Trophoblast cell (in vitro differentiated cells and primary cell): Measurements from ENCODE around the gene TACSTD2.
A peak's percentile ranks its signal among the peaks of the same experiment; 100 is the strongest.

Source experiments
- DNase-seq, 2 donors: peaks; one replicate each; pipeline ENCODE4 v3.0.0-alpha.2; 2016
- H2AFZ ChIP-seq: 2 replicates; pipeline ENCODE4 v1.6.1; 2013; ENCODE audit warnings: low read length, moderate library complexity, mild to moderate bottlenecking; ENCODE audit not compliant: insufficient read depth, poor library complexity
- H2AK5ac ChIP-seq: 2 replicates; pipeline ENCODE4 v1.6.1; 2013; ENCODE audit warnings: mild to moderate bottlenecking, low read length
- H2BK120ac ChIP-seq: 2 replicates; pipeline ENCODE4 v1.6.1; 2013; ENCODE audit warnings: low read length, mild to moderate bottlenecking, moderate library complexity; ENCODE audit not compliant: insufficient read depth, poor library complexity
- H2BK12ac ChIP-seq: 2 replicates; pipeline ENCODE4 v1.6.1; 2013; ENCODE audit warnings: mild to moderate bottlenecking, low read length, moderate library complexity
- H2BK5ac ChIP-seq: 2 replicates; pipeline ENCODE4 v1.6.1; 2013; ENCODE audit warnings: low read length, low read depth, moderate library complexity, mild to moderate bottlenecking; ENCODE audit not compliant: poor library complexity
- H3K14ac ChIP-seq: 2 replicates; pipeline ENCODE4 v1.6.1; 2013; ENCODE audit warnings: mild to moderate bottlenecking, low read length
- H3K18ac ChIP-seq: 2 replicates; pipeline ENCODE4 v1.6.1; 2013; ENCODE audit warnings: mild to moderate bottlenecking, low read length
- H3K23ac ChIP-seq: 2 replicates; pipeline ENCODE4 v1.6.1; 2013; ENCODE audit warnings: low read length
- H3K27ac ChIP-seq: 2 replicates; pipeline ENCODE4 v1.5.1; 2013; ENCODE audit warnings: low read depth, mild to moderate bottlenecking, inconsistent platforms, low read length, moderate library complexity
- H3K27me3 ChIP-seq: 2 replicates; pipeline ENCODE4 v1.6.1; 2013; ENCODE audit warnings: inconsistent platforms, mild to moderate bottlenecking, low read length, moderate library complexity; ENCODE audit not compliant: insufficient read depth
- H3K36me3 ChIP-seq, 2 experiments: 1 replicate in 1 of 2; 2 replicates in 1 of 2; pipeline ENCODE4 v1.6.1; 2013; ENCODE audit warnings: low read length in 2 of 2, mild to moderate bottlenecking in 2 of 2, moderate library complexity in 1 of 2; ENCODE audit not compliant: insufficient read depth in 2 of 2, control insufficient read depth in 1 of 2
- H3K4ac ChIP-seq: 2 replicates; pipeline ENCODE4 v1.6.1; 2013; ENCODE audit warnings: low read depth, mild to moderate bottlenecking, low read length, moderate library complexity
- H3K4me1 ChIP-seq, 2 experiments: 1 replicate in 1 of 2; 2 replicates in 1 of 2; pipeline ENCODE4 v1.6.1; 2013; ENCODE audit warnings: low read length in 2 of 2, mild to moderate bottlenecking in 2 of 2, moderate library complexity in 1 of 2; ENCODE audit not compliant: insufficient read depth in 2 of 2, control insufficient read depth in 1 of 2
- H3K4me2 ChIP-seq: 2 replicates; pipeline ENCODE4 v1.6.1; 2013; ENCODE audit warnings: inconsistent platforms, mild to moderate bottlenecking, low read length, moderate library complexity
- H3K4me3 ChIP-seq: 2 replicates; pipeline ENCODE4 v1.5.1; 2013; ENCODE audit warnings: mild to moderate bottlenecking, low read depth, low read length, inconsistent platforms
- H3K79me1 ChIP-seq: one replicate; pipeline ENCODE4 v1.6.1; 2013; ENCODE audit warnings: low read length
- H3K79me2 ChIP-seq: 2 replicates; pipeline ENCODE4 v1.6.1; 2013; ENCODE audit warnings: low read length, mild to moderate bottlenecking; ENCODE audit not compliant: control insufficient read depth, insufficient read depth, poor library complexity
- H3K9ac ChIP-seq: 2 replicates; pipeline ENCODE4 v1.6.1; 2013; ENCODE audit warnings: mild to moderate bottlenecking, low read length
- H3K9me3 ChIP-seq: 2 replicates; pipeline ENCODE4 v1.6.1; 2013; ENCODE audit warnings: low read depth, mild to moderate bottlenecking, control low read depth, inconsistent platforms, low read length; ENCODE audit not compliant: insufficient read depth
- H4K12ac ChIP-seq: 2 replicates; pipeline ENCODE4 v1.6.1; 2013; ENCODE audit warnings: low read depth, mild to moderate bottlenecking, low read length, moderate library complexity
- H4K8ac ChIP-seq: 2 replicates; pipeline ENCODE4 v1.6.1; 2013; ENCODE audit warnings: low read depth, mild to moderate bottlenecking, low read length, moderate library complexity
- H4K91ac ChIP-seq: one replicate; pipeline ENCODE4 v1.6.1; 2013; ENCODE audit warnings: low read depth, mild to moderate bottlenecking, low read length, moderate library complexity
- WGBS: extraction: QIAGEN DNeasy Blood & Tissue Kit; methylation state at CpG from one replicate; pipeline ENCODE4 v1.1.7; 2013; ENCODE audit warnings: missing lambda C conversion rate; ENCODE audit not compliant: insufficient read length, insufficient coverage; ENCODE audit errors: extremely low coverage; 5-methylcytosine and 5-hydroxymethylcytosine counted together

The TACSTD2 gene

DNA sequence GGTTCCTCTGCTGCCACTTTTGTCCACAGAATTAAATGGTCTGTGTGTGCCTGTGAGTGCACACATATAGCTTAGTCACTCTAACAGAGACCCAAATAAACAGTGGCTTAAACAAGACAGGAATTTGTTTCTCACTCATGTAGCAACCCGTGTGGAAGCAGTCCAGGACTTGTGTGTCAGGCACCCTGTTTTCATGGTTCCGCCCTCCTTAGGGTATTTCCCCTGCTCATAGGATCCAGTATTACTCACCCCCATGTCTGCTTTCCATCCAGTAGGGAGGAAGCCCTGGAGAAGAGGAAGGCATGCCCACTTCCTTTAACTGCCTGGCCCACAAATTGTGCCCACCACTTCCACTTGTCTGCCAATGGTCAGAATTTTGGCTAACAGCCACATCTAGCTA, 41.3 kb upstream of the TACSTD2 start:
- Histone ChIP-seq H3K23ac (no peak overlapping the region), H4K91ac (no peak overlapping the region), H3K9ac (no peak overlapping the region), H3K27me3 (no peaks in the 10 kb centered on the region), H2AFZ (no peak overlapping the region), H3K4ac (no peak overlapping the region), H3K4me2 (no peak overlapping the region), H2BK120ac (no peak overlapping the region), H3K4me3 (no peak overlapping the region), H3K9me3 (no peaks in the 10 kb centered on the region), H4K8ac (no peak overlapping the region), H3K4me1 (peaks cover 13 to 23% of the 10 kb centered on the region in 2 experiments), H3K79me1 (peaks cover 4% of the 10 kb centered on the region), H4K12ac (no peak overlapping the region), H2BK12ac (no peak overlapping the region), H3K36me3 (no peaks in the 10 kb centered on the region), H3K27ac (no peak overlapping the region), H3K79me2 (no peaks in the 10 kb centered on the region), H2BK5ac (no peak overlapping the region), H3K14ac (no peak overlapping the region), H3K18ac (no peak overlapping the region), H2AK5ac (no peak overlapping the region)
- DNase-seq: peak; percentile 42 to 47
- WGBS: no CpG with 5 or more reads among the region's 2 CpGs

DNA sequence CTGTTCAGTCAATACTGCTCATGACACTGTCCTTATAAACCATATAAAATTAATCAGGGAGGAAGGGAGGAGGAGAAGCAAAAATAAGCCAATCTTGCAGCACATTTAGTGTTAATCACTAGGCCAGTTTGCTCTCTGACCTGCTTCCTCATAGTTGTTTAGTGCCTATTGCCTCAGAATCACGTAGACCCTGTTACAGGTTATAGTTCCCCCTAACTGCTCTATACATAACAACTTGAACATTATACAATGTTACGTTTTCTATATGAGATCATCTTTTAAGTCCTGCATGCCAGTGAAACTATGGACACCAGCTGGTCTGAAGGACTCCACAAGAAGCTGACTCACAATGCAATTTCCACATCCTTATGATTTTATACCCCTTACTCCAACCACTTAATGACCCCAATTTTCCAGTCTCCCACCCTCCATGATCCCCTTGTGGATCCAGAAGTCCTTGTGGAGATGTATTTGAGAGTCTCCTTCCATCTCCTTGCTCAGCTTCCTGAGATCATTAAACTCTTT, 34.9 kb upstream of the TACSTD2 start:
- H4K12ac ChIP-seq: no peak overlapping the region
- H3K4me1 ChIP-seq: no peaks in the 10 kb centered on the region
- no peak overlapping the region for H2BK120ac ChIP-seq
- no peak overlapping the region for H3K14ac ChIP-seq
- no peak overlapping the region for H3K4me3 ChIP-seq
- H3K9me3 ChIP-seq: peaks cover 2% of the 10 kb centered on the region
- H3K4ac ChIP-seq: no peak overlapping the region
- no peaks in the 10 kb centered on the region for H3K79me2 ChIP-seq
- no peak overlapping the region for H3K18ac ChIP-seq
- DNase-seq: no peak
- H3K36me3 ChIP-seq: no peaks in the 10 kb centered on the region
- no peaks in the 10 kb centered on the region for H3K27me3 ChIP-seq
- no peak overlapping the region for H2AFZ ChIP-seq
- no peak overlapping the region for H2AK5ac ChIP-seq
- no peak overlapping the region for H3K27ac ChIP-seq
- WGBS: no CpG with 5 or more reads among the region's 2 CpGs
- no peak overlapping the region for H3K9ac ChIP-seq
- H2BK12ac ChIP-seq: no peak overlapping the region
- no peak overlapping the region for H4K91ac ChIP-seq
- H3K79me1 ChIP-seq: no peaks in the 10 kb centered on the region
- H3K4me2 ChIP-seq: no peak overlapping the region
- H3K23ac ChIP-seq: no peak overlapping the region
- H2BK5ac ChIP-seq: no peak overlapping the region
- H4K8ac ChIP-seq: no peak overlapping the region

DNA sequence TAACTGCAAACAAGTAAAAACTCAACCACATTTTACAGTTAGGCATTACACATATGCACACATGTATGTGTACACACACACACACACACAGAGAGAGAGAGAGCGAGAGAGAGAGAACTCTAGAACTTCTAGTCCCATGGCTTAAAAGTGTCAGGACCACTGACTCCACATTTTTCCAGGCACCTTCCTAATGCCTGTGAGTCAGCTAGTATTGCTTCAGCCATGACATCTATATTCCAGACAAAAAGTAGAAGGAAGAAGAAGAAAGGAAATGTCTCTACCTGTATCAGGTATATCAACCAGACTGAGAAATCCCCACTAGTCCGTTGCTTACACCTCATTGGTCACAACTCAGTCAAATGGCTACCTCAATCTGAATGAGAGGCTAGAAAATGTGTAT, 31.9 kb upstream of the TACSTD2 start:
- Histone ChIP-seq H3K9ac (no peak overlapping the region), H3K9me3 (peaks cover 2% of the 10 kb centered on the region), H3K18ac (no peak overlapping the region), H3K23ac (no peak overlapping the region), H2AK5ac (no peak overlapping the region), H3K79me2 (no peaks in the 10 kb centered on the region), H2BK120ac (no peak overlapping the region), H2BK5ac (no peak overlapping the region), H4K8ac (no peak overlapping the region), H3K36me3 (no peaks in the 10 kb centered on the region), H4K91ac (no peak overlapping the region), H2AFZ (no peak overlapping the region), H2BK12ac (no peak overlapping the region), H3K4me3 (no peak overlapping the region), H3K4me2 (no peak overlapping the region), H4K12ac (no peak overlapping the region), H3K4me1 (no peaks in the 10 kb centered on the region), H3K27me3 (no peaks in the 10 kb centered on the region), H3K4ac (no peak overlapping the region), H3K27ac (no peak overlapping the region), H3K14ac (no peak overlapping the region), H3K79me1 (no peaks in the 10 kb centered on the region)
- no CpG with 5 or more reads among the region's 2 CpGs for WGBS
- no peak for DNase-seq

DNA sequence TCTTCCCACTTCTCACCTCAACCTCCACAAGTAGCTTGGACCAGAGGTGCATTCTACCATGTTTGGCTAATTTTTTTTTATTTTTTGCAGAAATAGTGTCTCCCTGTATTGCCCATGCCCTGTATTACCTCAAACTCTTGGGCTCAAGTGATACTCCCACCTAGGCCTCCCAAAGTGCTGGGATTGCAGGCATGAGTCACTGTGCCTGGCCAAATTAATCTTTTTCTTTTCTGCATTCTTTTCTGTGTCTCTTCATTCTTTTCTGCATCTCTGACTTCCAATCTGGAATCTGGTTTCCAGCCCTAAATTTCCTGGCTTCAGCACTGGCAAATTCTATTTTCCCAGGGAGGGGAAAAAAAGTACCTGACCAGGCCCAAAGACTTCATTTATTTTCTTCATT, 31.2 kb upstream of the TACSTD2 start:
- no peak overlapping the region for H3K27ac ChIP-seq

More for the DNA sequence above, 31.2 kb upstream of the TACSTD2 start:
- Histone ChIP-seq H3K4ac (no peak overlapping the region), H3K79me1 (no peaks in the 10 kb centered on the region), H3K27me3 (no peaks in the 10 kb centered on the region), H3K18ac (no peak overlapping the region), H2BK5ac (no peak overlapping the region), H4K12ac (no peak overlapping the region), H4K91ac (no peak overlapping the region), H2AK5ac (no peak overlapping the region), H3K4me2 (no peak overlapping the region), H2BK120ac (no peak overlapping the region), H3K14ac (no peak overlapping the region), H3K4me1 (no peaks in the 10 kb centered on the region), H3K9me3 (peaks cover 2% of the 10 kb centered on the region), H4K8ac (no peak overlapping the region), H2BK12ac (no peak overlapping the region), H3K36me3 (no peaks in the 10 kb centered on the region), H3K79me2 (no peaks in the 10 kb centered on the region), H2AFZ (no peak overlapping the region), H3K23ac (no peak overlapping the region), H3K9ac (no peak overlapping the region), H3K4me3 (no peak overlapping the region)
- DNase-seq: no peak
